ENCODE results near the gene ACTG2. TPM values are rescaled to one million over a fixed set of nuclear protein-coding genes. Genes with fewer than 3 reads are reported as not detected.
A peak's percentile ranks its signal among the peaks of the same experiment; 100 is the strongest.

Gene ACTG2
- total RNA-seq, 3 donors from 2014 or later (not counting 1 experiment from before 2014, with no cell fraction given) = not detected

GRCh38 chr2:73952499-73953446 lies 60.0 kb downstream of the ACTG2 start:
- Mint-ChIP-seq H3K4me3 (no peak overlapping the region), H3K36me3 (peaks cover 44% of the 10 kb centered on the region), H3K27ac (peak overlapping the region in 1 of 2 donors; percentile 75), H3K4me1 (peaks cover 14 to 46% of the 10 kb centered on the region in 2 donors), H3K27me3 (ENCODE audit: low read depth in 2 of 2) (no peaks in the 10 kb centered on the region), H3K9me3 (no peaks in the 10 kb centered on the region)
- WGBS (ENCODE audit: insufficient coverage) = 82% methylated on average over 9 of the region's 12 CpGs
- Histone ChIP-seq H3K36me3 (ENCODE audit: control insufficient read depth, insufficient read depth, low read length) (peaks cover 76% of the 10 kb centered on the region), H3K27me3 (ENCODE audit: control insufficient read depth, insufficient read depth, low read length) (no peaks in the 10 kb centered on the region), H3K4me3 (ENCODE audit: low read length) (no peak overlapping the region), H3K27ac (ENCODE audit: low read length) (no peak overlapping the region), H3K9me3 (ENCODE audit: control insufficient read depth, insufficient read depth, low read length) (no peaks in the 10 kb centered on the region), H3K4me1 (ENCODE audit: control insufficient read depth, insufficient read depth, low read length) (peaks cover 7% of the 10 kb centered on the region)
- TF ChIP-seq CTCF (IDR thresholded peaks at IDR 0.05) = no peak
- no peak for ATAC-seq
- intact Hi-C loops (cut with micrococcal nuclease) = no loop called here
- DNase-seq = no peak

GRCh38 chr2:73956218-73956865 lies 63.5 kb downstream of the ACTG2 start:
- Histone ChIP-seq H3K27me3 (ENCODE audit: control insufficient read depth, insufficient read depth, low read length) (no peaks in the 10 kb centered on the region), H3K4me1 (ENCODE audit: control insufficient read depth, insufficient read depth, low read length) (no peaks in the 10 kb centered on the region), H3K27ac (ENCODE audit: low read length) (no peak overlapping the region), H3K4me3 (ENCODE audit: low read length) (no peak overlapping the region), H3K36me3 (ENCODE audit: control insufficient read depth, insufficient read depth, low read length) (peaks cover 69% of the 10 kb centered on the region), H3K9me3 (ENCODE audit: control insufficient read depth, insufficient read depth, low read length) (no peaks in the 10 kb centered on the region)
- WGBS (ENCODE audit: insufficient coverage) = 98% methylated on average over 5 of the region's 5 CpGs
- no peak for ATAC-seq
- intact Hi-C loops (cut with micrococcal nuclease) = no loop called here
- Mint-ChIP-seq H3K4me3 (no peak overlapping the region), H3K36me3 (peaks cover 46% of the 10 kb centered on the region), H3K27ac (peak overlapping the region in 1 of 2 donors; percentile 33), H3K27me3 (ENCODE audit: low read depth in 2 of 2) (no peaks in the 10 kb centered on the region), H3K9me3 (no peaks in the 10 kb centered on the region), H3K4me1 (peaks cover 7 to 27% of the 10 kb centered on the region in 2 donors)
- DNase-seq = no peak
- no peak for TF ChIP-seq CTCF (IDR thresholded peaks at IDR 0.05)

- Histone ChIP-seq H3K27ac (ENCODE audit: low read length) (no peak overlapping the region), H3K27me3 (ENCODE audit: control insufficient read depth, insufficient read depth, low read length) (no peaks in the 10 kb centered on the region), H3K9me3 (ENCODE audit: control insufficient read depth, insufficient read depth, low read length) (no peaks in the 10 kb centered on the region), H3K36me3 (ENCODE audit: control insufficient read depth, insufficient read depth, low read length) (peaks cover 32% of the 10 kb centered on the region), H3K4me1 (ENCODE audit: control insufficient read depth, insufficient read depth, low read length) (no peaks in the 10 kb centered on the region), H3K4me3 (ENCODE audit: low read length) (no peak overlapping the region)
- Mint-ChIP-seq H3K27me3 (ENCODE audit: low read depth in 2 of 2) (no peaks in the 10 kb centered on the region), H3K36me3 (peaks cover 26% of the 10 kb centered on the region), H3K27ac (no peak overlapping the region), H3K4me1 (peaks cover 7 to 13% of the 10 kb centered on the region in 2 donors), H3K9me3 (no peaks in the 10 kb centered on the region), H3K4me3 (no peak overlapping the region)
- DNase-seq (no peak), ATAC-seq (no peak)
- no peak for TF ChIP-seq CTCF (IDR thresholded peaks at IDR 0.05)
- intact Hi-C loops (cut with micrococcal nuclease) = no loop called here
- WGBS (ENCODE audit: insufficient coverage) = 98% methylated on average over 4 of the region's 4 CpGs
Observed at GRCh38 chr2:73961274-73961673, 68.5 kb downstream of the ACTG2 start.
